K562 (cell line): Measurements from ENCODE around the gene RNF224. TPM values are rescaled to one million over a fixed set of nuclear protein-coding genes. Genes with fewer than 3 reads are reported as not detected.
A peak's percentile ranks its signal among the peaks of the same experiment; 100 is the strongest.

Experiments
- ATAC-seq: fragments of 200-7000 bp; cut with Tn5 transposase; 3 replicates; pipeline ENCODE4 v1.9.1; 2020; ENCODE audit warnings: moderate library complexity
- BruUV-seq: library from RNA; stranded (reverse); fragments of 400-500 nt; replicated peaks from 2 replicates; lab custom pipeline; 2021; lab: Mats Ljungman, UMichigan
- CTCF ChIA-PET: fragments of 300-600 bp; formaldehyde crosslinking; extraction: SDS; loops from one replicate; lab custom pipeline; 2021; ENCODE audit warnings: low intra/inter-chr PET ratio; lab: Yijun Ruan, JAX
- POLR2A ChIA-PET: fragments of 300-600, 350-650 bp; sonication (Branson Sonifier 250); formaldehyde crosslinking; extraction: SDS; loops from one replicate; lab custom pipeline; 2021; ENCODE audit warnings: antibody characterized with exemption, inconsistent platforms; lab: Yijun Ruan, JAX
- DNase-seq, 4 experiments: peaks; one replicate each; pipeline versions ENCODE4 v3.0.0 to v3.0.0-alpha.2; 2011 to 2018; ENCODE audit warnings: low spot score in 3 of 4, mixed read lengths in 3 of 4; ENCODE audit errors: extremely low read depth in 1 of 4
- FAIRE-seq: peaks from 2 replicates; lab custom pipeline; 2011; peaks lifted over from hg19 to GRCh38; lab: Jason Lieb, UNC
- H2AFZ ChIP-seq: 2 replicates; pipeline ENCODE4 v1.6.0; 2011; ENCODE audit warnings: low read depth, low read length, control low read depth, inconsistent platforms
- H3K27ac ChIP-seq: fragments of 200-600 bp; 3 replicates; pipeline ENCODE4 v1.8.0; 2011; ENCODE audit warnings: low read depth, mild to moderate bottlenecking, control low read depth, inconsistent platforms, low read length, moderate library complexity, mixed read lengths; ENCODE audit errors: extremely low read depth
- H3K27me3 ChIP-seq, 2 experiments: fragments of 300-600 bp in 1 of 2; 2 replicates in 1 of 2; 3 replicates in 1 of 2; pipeline versions ENCODE4 v1.6.0 to v1.8.0; 2011; ENCODE audit warnings: inconsistent platforms in 2 of 2, low read length in 2 of 2, mild to moderate bottlenecking in 1 of 2, mixed read lengths in 1 of 2, moderate library complexity in 1 of 2; ENCODE audit not compliant: control insufficient read depth in 2 of 2, insufficient read depth in 2 of 2
- H3K36me3 ChIP-seq: fragments of 300-600 bp; 3 replicates; pipeline ENCODE4 v1.8.0; 2011; ENCODE audit warnings: mild to moderate bottlenecking, low read length, inconsistent platforms; ENCODE audit not compliant: control insufficient read depth, insufficient read depth
- H3K4me1 ChIP-seq, 2 experiments: fragments of 200-600 bp in 1 of 2; replicated peaks in 1 of 2; 2 replicates in 1 of 2; 3 replicates in 1 of 2; pipeline versions ENCODE4 v1.5.1 to v1.8.0; 2011; ENCODE audit warnings: inconsistent platforms in 2 of 2, low read length in 2 of 2, mild to moderate bottlenecking in 1 of 2, mixed read lengths in 1 of 2, moderate library complexity in 1 of 2; ENCODE audit not compliant: control insufficient read depth in 2 of 2, insufficient read depth in 2 of 2
- H3K4me2 ChIP-seq: 2 replicates; pipeline ENCODE4 v1.6.1; 2011; ENCODE audit warnings: low read length, control low read depth, inconsistent platforms, mixed read lengths; ENCODE audit not compliant: insufficient read depth
- H3K4me3 ChIP-seq: fragments of 200-600 bp; sonication (generic), shearing (Covaris generic); 2 replicates; pipeline ENCODE4 v1.5.1; 2016; ENCODE audit warnings: control low read depth, inconsistent platforms
- H3K79me2 ChIP-seq: fragments of 200-600 bp; 3 replicates; pipeline ENCODE4 v1.8.0; 2011; ENCODE audit warnings: low read length, inconsistent platforms; ENCODE audit not compliant: control insufficient read depth, insufficient read depth
- H3K9ac ChIP-seq, 2 experiments: 2 replicates each; pipeline versions ENCODE4 v1.6.0 to v1.6.1; 2011; ENCODE audit warnings: low read depth in 2 of 2, low read length in 2 of 2, control low read depth in 1 of 2, inconsistent platforms in 1 of 2, mild to moderate bottlenecking in 1 of 2, mixed read lengths in 1 of 2; ENCODE audit not compliant: insufficient read depth in 1 of 2
- H3K9me1 ChIP-seq: one replicate; pipeline ENCODE4 v1.6.0; 2011; ENCODE audit warnings: inconsistent platforms, mild to moderate bottlenecking, low read length, moderate library complexity; ENCODE audit not compliant: control insufficient read depth, insufficient read depth
- H3K9me3 ChIP-seq: replicated peaks from 2 replicates; pipeline ENCODE4 v1.5.1; 2011; ENCODE audit warnings: low read depth, low read length, inconsistent platforms; ENCODE audit not compliant: control insufficient read depth, insufficient read depth
- H4K20me1 ChIP-seq: replicated peaks from 2 replicates; pipeline ENCODE4 v1.6.1; 2011; ENCODE audit warnings: low read length, inconsistent platforms, mixed read lengths; ENCODE audit not compliant: control insufficient read depth, insufficient read depth
- CREB3L1 ChIP-seq: fragments of 450-650 bp; IDR thresholded peaks from 2 replicates; pipeline ENCODE4 v1.6.1; 2014; ENCODE audit warnings: low read depth, mild to moderate bottlenecking, moderate library complexity, borderline replicate concordance
- ESRRA ChIP-seq: fragments of 450-650 bp; IDR thresholded peaks from 2 replicates; pipeline ENCODE4 v1.6.1; 2014; ENCODE audit warnings: low read depth, mild to moderate bottlenecking, moderate library complexity, borderline replicate concordance
- FIP1L1 ChIP-seq: fragments of 200-400 bp; formaldehyde crosslinking; IDR thresholded peaks from 2 replicates; pipeline ENCODE4 v1.6.1; 2018; ENCODE audit warnings: mild to moderate bottlenecking, low read depth, low read length; ENCODE audit not compliant: poor library complexity, severe bottlenecking
- HNRNPL ChIP-seq: fragments of 200-400 bp; formaldehyde crosslinking; IDR thresholded peaks from 2 replicates; pipeline ENCODE4 v1.6.1; 2017; ENCODE audit warnings: low read depth, mild to moderate bottlenecking, low read length
- MXD1 ChIP-seq: fragments of 250-450 bp; sonication (Bioruptor Pico); IDR thresholded peaks from 2 replicates; pipeline ENCODE4 v1.8.0; 2021; ENCODE audit warnings: borderline replicate concordance, mild to moderate bottlenecking, moderate library complexity; ENCODE audit not compliant: poor library complexity, severe bottlenecking
- PCBP1 ChIP-seq: fragments of 200-400 bp; formaldehyde crosslinking; IDR thresholded peaks from 2 replicates; pipeline ENCODE4 v1.6.1; 2018; ENCODE audit warnings: mild to moderate bottlenecking, low read depth, low read length; ENCODE audit not compliant: poor library complexity, severe bottlenecking
- PTBP1 ChIP-seq: fragments of 200-400 bp; formaldehyde crosslinking; IDR thresholded peaks from 2 replicates; pipeline ENCODE4 v1.6.1; 2017; ENCODE audit warnings: low read depth, low read length
- SAFB2 ChIP-seq: fragments of 200-400 bp; formaldehyde crosslinking; IDR thresholded peaks from 2 replicates; pipeline ENCODE4 v1.6.1; 2018; ENCODE audit warnings: borderline replicate concordance, low read length, low read depth, moderate library complexity; ENCODE audit not compliant: severe bottlenecking
- SP1 ChIP-seq: sonication (generic); formaldehyde crosslinking; IDR thresholded peaks from 2 replicates; pipeline ENCODE4 v1.8.1; 2022; ENCODE audit warnings: mild to moderate bottlenecking, missing genetic modification reagents
- VEZF1 ChIP-seq: fragments of 200-800 bp; sonication (Bioruptor generic); IDR thresholded peaks from 2 replicates; pipeline ENCODE4 v1.6.1; 2017; ENCODE audit warnings: missing genetic modification characterization, missing compliant biosample characterization
- ZFX ChIP-seq: sonication (generic); formaldehyde crosslinking; IDR thresholded peaks from 2 replicates; pipeline ENCODE4 v1.8.0; 2022; ENCODE audit warnings: mild to moderate bottlenecking, missing genetic modification reagents, moderate library complexity
- WGBS: fragments of 100-300 bp; shearing (Covaris generic); methylation state at CpG from one replicate; pipeline ENCODE4 v1.1.6; 2016; ENCODE audit warnings: low coverage, mixed read lengths; ENCODE audit not compliant: insufficient coverage; ENCODE audit errors: missing lambda C conversion rate; 5-methylcytosine and 5-hydroxymethylcytosine counted together
- in situ Hi-C: fragments of 300-500 bp; cut with MboI; formaldehyde crosslinking; loops from 4 replicates; pipeline ENCODE4 v1.15.0; 2018; ENCODE audit warnings: inconsistent platforms, mixed read lengths
- intact Hi-C: fragments of 100-400 bp; cut with micrococcal nuclease; formaldehyde crosslinking; loops from 2 replicates; pipeline ENCODE4 v1.14.2; 2022
- polyA plus RNA-seq, 8 experiments: library from polyadenylated mRNA; depleted of rRNA in 4 of 8; stranded (reverse) in 5 of 8; unstranded in 3 of 8; fragments of >200 nt; fragmentation: Nextera tagmentation in 2 of 8; fragmentation: Illumina TruSeq in 1 of 8; extraction: Ambion mirVana in 2 of 8; extraction: Trizol in 1 of 8; gene quantifications; 2 replicates each; pipeline versions ENCODE4 v1.2.1 to v1.2.3, GENCODE V29; 2011 to 2014; ENCODE audit warnings: inconsistent platforms in 1 of 8, missing spikeins in 1 of 8
- total RNA-seq, 7 experiments: library from RNA; depleted of rRNA in 6 of 7; stranded (reverse); fragments of >200 nt in 6 of 7; fragmentation: Illumina TruSeq in 2 of 7; extraction: Trizol in 2 of 7; gene quantifications; 2 replicates each; pipeline versions ENCODE4 v1.2.1 to v1.2.3, GENCODE V29; 2011 to 2021; ENCODE audit warnings: low replicate concordance in 1 of 7

RNF224 gene
- total and polyA plus RNA-seq, 9 of the 15 experiments (the other 6 are each of a cell fraction or from before 2014, with no cell fraction given): not detected

- no TSS peak for BruUV-seq
- Histone ChIP-seq H4K20me1 (no peaks in the 10 kb centered on the region), H3K27ac (no peak overlapping the region), H3K9me3 (no peaks in the 10 kb centered on the region), H3K36me3 (no peaks in the 10 kb centered on the region), H3K4me2 (peak overlapping the region; percentile 50; the same call in 1 of the 2 replicates), H3K4me3 (no peak overlapping the region), H3K9ac (peak overlapping the region in 1 of 2 experiments; percentile 74; a peak in 2 of 4 replicates), H3K9me1 (no peaks in the 10 kb centered on the region), H3K27me3 (no peaks in the 10 kb centered on the region), H3K79me2 (no peaks in the 10 kb centered on the region), H2AFZ (no peak overlapping the region), H3K4me1 (peaks cover 15 to 97% of the 10 kb centered on the region in 2 experiments)
- ATAC-seq: no peak
- intact Hi-C loops: loop anchor here (1.0 to 2.0 kb wide), 3 partner anchors 40 to 177 kb away; partner anchors contain the start of genes ANAPC2 and SSNA1
- POLR2A ChIA-PET: interaction anchor here (0.6 to 1.9 kb wide), 5 partner anchors 13 to 207 kb away, joined by 3 to 6 read pairs (median 3); partner anchors contain the start of genes ANAPC2, MAN1B1 and SSNA1
- in situ Hi-C loops: loop anchor here (5.0 to 25.0 kb wide), 3 partner anchors 41 to 441 kb away; partner anchors contain the start of genes ANAPC2, CCDC183, SSNA1 and TMEM141
- TF ChIP-seq CREB3L1 (no peak), FIP1L1 (peak; percentile 33), ZFX (peak; percentile 17; the same call in 1 of the 2 replicates), PTBP1 (no peak), ESRRA (0 out of 2 replicates have a peak, but pooled peaks have one; percentile 1), HNRNPL (peak; percentile 61; the same call in 1 of the 2 replicates), MXD1 (CRISPR knock-in tag) (no peak), VEZF1 (0 out of 2 replicates have a peak, but pooled peaks have one; percentile 32), PCBP1 (peak; percentile 70), SAFB2 (no peak), SP1 (0 out of 2 replicates have a peak, but pooled peaks have one; percentile 1)
- CTCF ChIA-PET: interaction anchor here (0.9 to 2.6 kb wide), 3 partner anchors 39 to 179 kb away, joined by 4 to 19 read pairs (median 5); partner anchors contain the start of genes ANAPC2 and SSNA1
- peak in 2 of 4 experiments; percentile 12 to 46 for DNase-seq
- 22% methylated on average over 10 of the region's 18 CpGs for WGBS
- no peak for FAIRE-seq
Measured at GRCh38 chr9:137227853-137228505, 677 bp downstream of the RNF224 start.
